ENCODE results near the gene BPIFB4. TPM values are rescaled to one million over a fixed set of nuclear protein-coding genes. Genes with fewer than 3 reads are reported as not detected.

The BPIFB4 gene
- total RNA-seq, 1 experiment from 2014 or later, result not detected

DNA sequence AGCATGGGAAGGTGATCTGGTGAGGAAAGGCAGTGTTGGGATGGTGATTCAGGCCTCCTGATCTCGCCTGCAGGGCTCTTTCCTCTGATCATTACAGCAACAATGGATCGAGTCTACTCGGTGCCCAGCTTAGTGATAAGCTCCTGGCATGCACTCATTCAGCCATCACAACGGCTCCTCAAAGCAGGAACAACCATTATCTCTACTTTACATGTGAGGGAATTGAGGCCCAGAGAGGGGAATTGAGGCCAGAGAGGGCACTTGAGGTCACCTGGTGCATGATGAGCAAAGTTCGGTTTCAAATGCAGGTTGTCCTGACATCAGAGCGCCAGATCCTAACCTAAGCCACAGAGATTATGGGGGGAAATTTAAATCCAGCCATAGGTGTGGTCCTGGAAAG lies 46.5 kb downstream of the BPIFB4 start:
- POLR2A ChIA-PET (ENCODE audit: low non-redundant PET), result no interaction called here
- no peak for DNase-seq (ENCODE audit: low spot score)
- TF ChIP-seq EZH2 (IDR thresholded peaks at IDR 0.05; ENCODE audit: borderline replicate concordance, low read depth, low read length, poor library complexity, severe bottlenecking), result no peak
- TF ChIP-seq, protein P1, sequence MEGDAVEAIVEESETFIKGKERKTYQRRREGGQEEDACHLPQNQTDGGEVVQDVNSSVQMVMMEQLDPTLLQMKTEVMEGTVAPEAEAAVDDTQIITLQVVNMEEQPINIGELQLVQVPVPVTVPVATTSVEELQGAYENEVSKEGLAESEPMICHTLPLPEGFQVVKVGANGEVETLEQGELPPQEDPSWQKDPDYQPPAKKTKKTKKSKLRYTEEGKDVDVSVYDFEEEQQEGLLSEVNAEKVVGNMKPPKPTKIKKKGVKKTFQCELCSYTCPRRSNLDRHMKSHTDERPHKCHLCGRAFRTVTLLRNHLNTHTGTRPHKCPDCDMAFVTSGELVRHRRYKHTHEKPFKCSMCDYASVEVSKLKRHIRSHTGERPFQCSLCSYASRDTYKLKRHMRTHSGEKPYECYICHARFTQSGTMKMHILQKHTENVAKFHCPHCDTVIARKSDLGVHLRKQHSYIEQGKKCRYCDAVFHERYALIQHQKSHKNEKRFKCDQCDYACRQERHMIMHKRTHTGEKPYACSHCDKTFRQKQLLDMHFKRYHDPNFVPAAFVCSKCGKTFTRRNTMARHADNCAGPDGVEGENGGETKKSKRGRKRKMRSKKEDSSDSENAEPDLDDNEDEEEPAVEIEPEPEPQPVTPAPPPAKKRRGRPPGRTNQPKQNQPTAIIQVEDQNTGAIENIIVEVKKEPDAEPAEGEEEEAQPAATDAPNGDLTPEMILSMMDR (conservative IDR thresholded peaks at IDR 0.05; ENCODE audit: low read depth, low read length), result no peak
- H3K27me3 ChIP-seq (replicated peaks; ENCODE audit: insufficient read depth, low read depth, low read length, poor library complexity), result peaks cover 44% of the 10 kb centered on the region
- intact Hi-C loops (cut with micrococcal nuclease; ENCODE audit: unreplicated experiment), result no loop called here
- H3K27ac ChIP-seq (ENCODE audit: low read depth, low read length, poor library complexity, severe bottlenecking), result no peak overlapping the region
- H3K9me3 ChIP-seq (ENCODE audit: low read depth, low read length, poor library complexity, severe bottlenecking), result no peaks in the 10 kb centered on the region
- no peak overlapping the region for H3K4me3 ChIP-seq (ENCODE audit: low read depth, low read length, poor library complexity, severe bottlenecking)
- H3K36me3 ChIP-seq (ENCODE audit: insufficient read depth, low read length, poor library complexity, severe bottlenecking), result no peaks in the 10 kb centered on the region
- BruUV-seq (replicated peaks), result no TSS peak
- no peaks in the 10 kb centered on the region for H3K4me1 ChIP-seq (ENCODE audit: insufficient read depth, low read length, poor library complexity, severe bottlenecking)
- CTCF ChIA-PET, result no interaction called here

DNA sequence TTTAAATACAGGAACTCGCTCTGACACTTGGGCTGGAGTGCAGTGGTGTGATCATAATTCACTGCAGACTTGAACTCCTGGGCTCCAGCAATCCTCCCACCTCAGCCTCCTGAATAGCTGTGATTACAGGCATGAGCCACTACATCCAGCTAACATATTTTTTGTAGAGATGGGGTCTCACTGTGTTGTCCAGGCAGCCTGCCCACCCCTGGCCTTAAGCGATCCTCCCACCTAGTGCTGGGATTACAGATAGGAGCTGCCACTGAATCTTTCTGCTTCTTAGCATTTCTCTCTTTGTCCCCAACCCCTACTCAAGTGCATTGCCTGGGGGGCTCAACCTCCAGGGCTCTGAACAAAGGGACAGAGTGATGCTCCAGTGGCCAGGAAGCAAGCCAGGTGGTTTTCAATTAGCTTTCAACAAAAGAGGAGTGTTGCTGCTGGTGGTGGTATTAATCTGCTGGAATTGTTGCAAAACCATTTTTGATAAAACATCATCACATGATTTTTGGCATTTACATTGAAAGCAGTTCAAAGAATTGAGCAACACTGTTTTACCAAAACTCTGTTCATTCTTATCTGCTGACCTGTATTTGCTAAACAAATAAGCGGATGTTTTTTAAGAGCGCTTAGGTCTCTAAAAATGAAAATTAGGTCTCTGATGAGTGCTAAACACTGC lies 48.1 kb downstream of the BPIFB4 start:
- BruUV-seq (replicated peaks), result no TSS peak
- no peaks in the 10 kb centered on the region for H3K9me3 ChIP-seq (ENCODE audit: low read depth, low read length, poor library complexity, severe bottlenecking)
- H3K4me1 ChIP-seq (ENCODE audit: insufficient read depth, low read length, poor library complexity, severe bottlenecking), result no peaks in the 10 kb centered on the region
- no peak for TF ChIP-seq EZH2 (IDR thresholded peaks at IDR 0.05; ENCODE audit: borderline replicate concordance, low read depth, low read length, poor library complexity, severe bottlenecking)
- TF ChIP-seq, protein P1 (conservative IDR thresholded peaks at IDR 0.05; ENCODE audit: low read depth, low read length), result no peak
- no peak overlapping the region for H3K4me3 ChIP-seq (ENCODE audit: low read depth, low read length, poor library complexity, severe bottlenecking)
- no peak for DNase-seq (ENCODE audit: low spot score)
- intact Hi-C loops (cut with micrococcal nuclease; ENCODE audit: unreplicated experiment), result no loop called here
- no peak overlapping the region for H3K27ac ChIP-seq (ENCODE audit: low read depth, low read length, poor library complexity, severe bottlenecking)
- ChIA-PET POLR2A (ENCODE audit: low non-redundant PET) (no interaction called here), CTCF (no interaction called here)
- H3K27me3 ChIP-seq (replicated peaks; ENCODE audit: insufficient read depth, low read depth, low read length, poor library complexity), result peaks cover 44% of the 10 kb centered on the region
- no peaks in the 10 kb centered on the region for H3K36me3 ChIP-seq (ENCODE audit: insufficient read depth, low read length, poor library complexity, severe bottlenecking)

DNA sequence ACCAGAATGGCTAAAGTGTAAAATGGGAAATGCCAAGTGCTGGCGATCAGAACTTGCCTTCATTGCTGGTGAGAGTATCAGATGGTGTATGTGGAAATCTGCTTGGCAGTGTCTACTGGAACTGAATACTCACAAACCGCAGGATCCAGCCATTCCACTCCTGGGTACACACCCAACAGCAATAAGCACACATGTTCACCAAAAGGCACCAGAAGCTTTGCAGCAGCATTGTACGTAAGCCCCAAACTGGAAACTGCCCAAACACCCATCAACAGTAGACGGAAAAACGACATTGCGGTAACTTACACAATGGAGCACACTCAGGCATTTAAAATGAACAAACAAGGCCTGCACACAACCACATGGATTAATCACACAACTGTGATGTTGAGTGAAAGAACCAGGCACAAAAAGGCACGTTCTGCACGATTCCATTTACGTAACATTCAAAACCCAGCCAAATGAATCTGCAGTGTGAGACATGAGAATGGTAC lies 51.2 kb downstream of the BPIFB4 start:
- CTCF ChIA-PET, result no interaction called here
- no TSS peak for BruUV-seq (replicated peaks)
- H3K36me3 ChIP-seq (ENCODE audit: insufficient read depth, low read length, poor library complexity, severe bottlenecking), result no peaks in the 10 kb centered on the region
- intact Hi-C loops (cut with micrococcal nuclease; ENCODE audit: unreplicated experiment), result no loop called here
- H3K27ac ChIP-seq (ENCODE audit: low read depth, low read length, poor library complexity, severe bottlenecking), result no peak overlapping the region
- DNase-seq (ENCODE audit: low spot score), result no peak
- no peak overlapping the region for H3K4me3 ChIP-seq (ENCODE audit: low read depth, low read length, poor library complexity, severe bottlenecking)
- H3K9me3 ChIP-seq (ENCODE audit: low read depth, low read length, poor library complexity, severe bottlenecking), result no peaks in the 10 kb centered on the region
- peaks cover 28% of the 10 kb centered on the region for H3K27me3 ChIP-seq (replicated peaks; ENCODE audit: insufficient read depth, low read depth, low read length, poor library complexity)
- TF ChIP-seq, protein P1 (conservative IDR thresholded peaks at IDR 0.05; ENCODE audit: low read depth, low read length), result no peak
- TF ChIP-seq EZH2 (IDR thresholded peaks at IDR 0.05; ENCODE audit: borderline replicate concordance, low read depth, low read length, poor library complexity, severe bottlenecking), result no peak
- POLR2A ChIA-PET (ENCODE audit: low non-redundant PET), result no interaction called here
- no peaks in the 10 kb centered on the region for H3K4me1 ChIP-seq (ENCODE audit: insufficient read depth, low read length, poor library complexity, severe bottlenecking)
